ENCODE measurements around the gene ZNF516.

Gene ZNF516

GRCh38 chr18:76389716-76390115 is 105.3 kb downstream of the ZNF516 start:
- Histone ChIP-seq H2BK5ac (ENCODE audit: low read length) (no peak overlapping the region), H4K8ac (ENCODE audit: low read depth, low read length) (no peak overlapping the region), H3K4ac (ENCODE audit: low read depth, low read length) (no peak overlapping the region), H3K18ac (ENCODE audit: low read length) (no peak overlapping the region), H3K4me2 (ENCODE audit: low read length) (no peak overlapping the region), H3K27me3 (ENCODE audit: insufficient read depth, low read length, poor library complexity) (no peaks in the 10 kb centered on the region), H3K36me3 (ENCODE audit: control insufficient read depth, insufficient read depth, low read length) (no peaks in the 10 kb centered on the region), H3K79me1 (ENCODE audit: low read length) (no peaks in the 10 kb centered on the region), H3K4me3 (ENCODE audit: low read length) (no peak overlapping the region), H2BK15ac (replicated peaks; ENCODE audit: low read depth) (no peak overlapping the region), H2BK120ac (ENCODE audit: low read depth, low read length) (no peak overlapping the region), H3K79me2 (ENCODE audit: control insufficient read depth, insufficient read depth, low read length) (no peaks in the 10 kb centered on the region), H3K23ac (ENCODE audit: low read length) (no peak overlapping the region), H4K5ac (ENCODE audit: low read length) (no peak overlapping the region), H3K9ac (ENCODE audit: low read length) (no peak overlapping the region), H3K27ac (ENCODE audit: low read depth, low read length) (no peak overlapping the region), H3K56ac (ENCODE audit: low read length) (no peak overlapping the region), H3K4me1 (ENCODE audit: control insufficient read depth, low read depth, low read length) (no peaks in the 10 kb centered on the region), H2AK5ac (ENCODE audit: low read length) (no peak overlapping the region)
- DNase-seq, result no peak
- no CpG with 5 or more reads among the region's 11 CpGs for WGBS (ENCODE audit: extremely low coverage, insufficient coverage, low lambda C conversion rate)

GRCh38 chr18:76388891-76389423 is 106.1 kb downstream of the ZNF516 start:
- Histone ChIP-seq H4K5ac (ENCODE audit: low read length) (no peak overlapping the region), H3K18ac (ENCODE audit: low read length) (no peak overlapping the region), H2BK15ac (replicated peaks; ENCODE audit: low read depth) (no peak overlapping the region), H2BK120ac (ENCODE audit: low read depth, low read length) (no peak overlapping the region), H3K27me3 (ENCODE audit: insufficient read depth, low read length, poor library complexity) (no peaks in the 10 kb centered on the region), H3K4me3 (ENCODE audit: low read length) (no peak overlapping the region), H3K23ac (ENCODE audit: low read length) (no peak overlapping the region), H3K9ac (ENCODE audit: low read length) (no peak overlapping the region), H3K4me1 (ENCODE audit: control insufficient read depth, low read depth, low read length) (no peaks in the 10 kb centered on the region), H2BK5ac (ENCODE audit: low read length) (no peak overlapping the region), H3K56ac (ENCODE audit: low read length) (no peak overlapping the region), H4K8ac (ENCODE audit: low read depth, low read length) (no peak overlapping the region), H3K4me2 (ENCODE audit: low read length) (no peak overlapping the region), H3K36me3 (ENCODE audit: control insufficient read depth, insufficient read depth, low read length) (no peaks in the 10 kb centered on the region), H3K4ac (ENCODE audit: low read depth, low read length) (no peak overlapping the region), H2AK5ac (ENCODE audit: low read length) (no peak overlapping the region), H3K27ac (ENCODE audit: low read depth, low read length) (no peak overlapping the region), H3K79me1 (ENCODE audit: low read length) (no peaks in the 10 kb centered on the region), H3K79me2 (ENCODE audit: control insufficient read depth, insufficient read depth, low read length) (no peaks in the 10 kb centered on the region)
- no CpG with 5 or more reads among the region's 9 CpGs for WGBS (ENCODE audit: extremely low coverage, insufficient coverage, low lambda C conversion rate)
- DNase-seq, result no peak

GRCh38 chr18:76388261-76388660 is 106.8 kb downstream of the ZNF516 start:
- Histone ChIP-seq H2BK15ac (replicated peaks; ENCODE audit: low read depth) (no peak overlapping the region), H3K4me1 (ENCODE audit: control insufficient read depth, low read depth, low read length) (no peaks in the 10 kb centered on the region), H3K23ac (ENCODE audit: low read length) (no peak overlapping the region), H3K56ac (ENCODE audit: low read length) (no peak overlapping the region), H3K9ac (ENCODE audit: low read length) (no peak overlapping the region), H2BK5ac (ENCODE audit: low read length) (no peak overlapping the region), H2BK120ac (ENCODE audit: low read depth, low read length) (no peak overlapping the region), H3K79me2 (ENCODE audit: control insufficient read depth, insufficient read depth, low read length) (no peaks in the 10 kb centered on the region), H3K79me1 (ENCODE audit: low read length) (no peaks in the 10 kb centered on the region), H2AK5ac (ENCODE audit: low read length) (no peak overlapping the region), H3K4ac (ENCODE audit: low read depth, low read length) (no peak overlapping the region), H3K4me3 (ENCODE audit: low read length) (no peak overlapping the region), H3K27ac (ENCODE audit: low read depth, low read length) (no peak overlapping the region), H4K5ac (ENCODE audit: low read length) (no peak overlapping the region), H3K27me3 (ENCODE audit: insufficient read depth, low read length, poor library complexity) (no peaks in the 10 kb centered on the region), H3K36me3 (ENCODE audit: control insufficient read depth, insufficient read depth, low read length) (no peaks in the 10 kb centered on the region), H4K8ac (ENCODE audit: low read depth, low read length) (no peak overlapping the region), H3K4me2 (ENCODE audit: low read length) (no peak overlapping the region), H3K18ac (ENCODE audit: low read length) (no peak overlapping the region)
- WGBS (ENCODE audit: extremely low coverage, insufficient coverage, low lambda C conversion rate), result no CpG with 5 or more reads among the region's 7 CpGs
- no peak for DNase-seq

GRCh38 chr18:76387608-76388007 is 107.4 kb downstream of the ZNF516 start:
- H4K8ac ChIP-seq (ENCODE audit: low read depth, low read length), result no peak overlapping the region
- no peak overlapping the region for H3K18ac ChIP-seq (ENCODE audit: low read length)
- H3K27ac ChIP-seq (ENCODE audit: low read depth, low read length), result no peak overlapping the region
- no peak overlapping the region for H3K4me3 ChIP-seq (ENCODE audit: low read length)
- WGBS (ENCODE audit: extremely low coverage, insufficient coverage, low lambda C conversion rate), result no CpG with 5 or more reads among the region's 8 CpGs
- no peaks in the 10 kb centered on the region for H3K79me2 ChIP-seq (ENCODE audit: control insufficient read depth, insufficient read depth, low read length)
- H3K79me1 ChIP-seq (ENCODE audit: low read length), result no peaks in the 10 kb centered on the region
- H2BK5ac ChIP-seq (ENCODE audit: low read length), result no peak overlapping the region
- no peaks in the 10 kb centered on the region for H3K36me3 ChIP-seq (ENCODE audit: control insufficient read depth, insufficient read depth, low read length)
- no peak overlapping the region for H3K4me2 ChIP-seq (ENCODE audit: low read length)
- H3K56ac ChIP-seq (ENCODE audit: low read length), result no peak overlapping the region
- H3K9ac ChIP-seq (ENCODE audit: low read length), result no peak overlapping the region
- no peaks in the 10 kb centered on the region for H3K27me3 ChIP-seq (ENCODE audit: insufficient read depth, low read length, poor library complexity)
- no peak overlapping the region for H4K5ac ChIP-seq (ENCODE audit: low read length)
- H3K4me1 ChIP-seq (ENCODE audit: control insufficient read depth, low read depth, low read length), result no peaks in the 10 kb centered on the region
- DNase-seq, result no peak
- H2BK15ac ChIP-seq (replicated peaks; ENCODE audit: low read depth), result no peak overlapping the region
- H3K23ac ChIP-seq (ENCODE audit: low read length), result no peak overlapping the region
- no peak overlapping the region for H2AK5ac ChIP-seq (ENCODE audit: low read length)
- H2BK120ac ChIP-seq (ENCODE audit: low read depth, low read length), result no peak overlapping the region
- H3K4ac ChIP-seq (ENCODE audit: low read depth, low read length), result no peak overlapping the region

GRCh38 chr18:76386886-76387285 is 108.2 kb downstream of the ZNF516 start:
- Histone ChIP-seq H3K79me1 (ENCODE audit: low read length) (no peaks in the 10 kb centered on the region), H2AK5ac (ENCODE audit: low read length) (no peak overlapping the region), H3K27ac (ENCODE audit: low read depth, low read length) (no peak overlapping the region), H3K23ac (ENCODE audit: low read length) (no peak overlapping the region), H3K4me2 (ENCODE audit: low read length) (no peak overlapping the region), H3K4me3 (ENCODE audit: low read length) (no peak overlapping the region), H4K8ac (ENCODE audit: low read depth, low read length) (no peak overlapping the region), H3K79me2 (ENCODE audit: control insufficient read depth, insufficient read depth, low read length) (no peaks in the 10 kb centered on the region), H3K18ac (ENCODE audit: low read length) (no peak overlapping the region), H3K56ac (ENCODE audit: low read length) (no peak overlapping the region), H2BK120ac (ENCODE audit: low read depth, low read length) (no peak overlapping the region), H4K5ac (ENCODE audit: low read length) (no peak overlapping the region), H3K36me3 (ENCODE audit: control insufficient read depth, insufficient read depth, low read length) (no peaks in the 10 kb centered on the region), H3K9ac (ENCODE audit: low read length) (no peak overlapping the region), H3K4ac (ENCODE audit: low read depth, low read length) (no peak overlapping the region), H3K27me3 (ENCODE audit: insufficient read depth, low read length, poor library complexity) (no peaks in the 10 kb centered on the region), H2BK15ac (replicated peaks; ENCODE audit: low read depth) (no peak overlapping the region), H3K4me1 (ENCODE audit: control insufficient read depth, low read depth, low read length) (no peaks in the 10 kb centered on the region), H2BK5ac (ENCODE audit: low read length) (no peak overlapping the region)
- WGBS (ENCODE audit: extremely low coverage, insufficient coverage, low lambda C conversion rate), result no CpG with 5 or more reads among the region's 13 CpGs
- no peak for DNase-seq

- Histone ChIP-seq H3K4me2 (ENCODE audit: low read length) (no peak overlapping the region), H2BK15ac (replicated peaks; ENCODE audit: low read depth) (no peak overlapping the region), H2AK5ac (ENCODE audit: low read length) (no peak overlapping the region), H2BK5ac (ENCODE audit: low read length) (no peak overlapping the region), H3K27me3 (ENCODE audit: insufficient read depth, low read length, poor library complexity) (no peaks in the 10 kb centered on the region), H2BK120ac (ENCODE audit: low read depth, low read length) (no peak overlapping the region), H3K79me2 (ENCODE audit: control insufficient read depth, insufficient read depth, low read length) (no peaks in the 10 kb centered on the region), H3K23ac (ENCODE audit: low read length) (no peak overlapping the region), H4K8ac (ENCODE audit: low read depth, low read length) (no peak overlapping the region), H3K4ac (ENCODE audit: low read depth, low read length) (no peak overlapping the region), H4K5ac (ENCODE audit: low read length) (no peak overlapping the region), H3K18ac (ENCODE audit: low read length) (no peak overlapping the region), H3K4me1 (ENCODE audit: control insufficient read depth, low read depth, low read length) (no peaks in the 10 kb centered on the region), H3K4me3 (ENCODE audit: low read length) (no peak overlapping the region), H3K27ac (ENCODE audit: low read depth, low read length) (no peak overlapping the region), H3K56ac (ENCODE audit: low read length) (no peak overlapping the region), H3K36me3 (ENCODE audit: control insufficient read depth, insufficient read depth, low read length) (no peaks in the 10 kb centered on the region), H3K79me1 (ENCODE audit: low read length) (no peaks in the 10 kb centered on the region), H3K9ac (ENCODE audit: low read length) (no peak overlapping the region)
- no CpG with 5 or more reads among the region's 7 CpGs for WGBS (ENCODE audit: extremely low coverage, insufficient coverage, low lambda C conversion rate)
- DNase-seq, result no peak
Observed at GRCh38 chr18:76386071-76386470, 109.0 kb downstream of the ZNF516 start.

Measured in mesendoderm (in vitro differentiated cells).